Trophoblast cell (in vitro differentiated cells and primary cell): ENCODE data around the gene PKD1L1.

Experiments
- DNase-seq, 2 donors: peaks; one replicate each; pipeline ENCODE4 v3.0.0-alpha.2; 2016
- H2AFZ ChIP-seq: 2 replicates; pipeline ENCODE4 v1.6.1; 2013; ENCODE audit warnings: low read length, moderate library complexity, mild to moderate bottlenecking; ENCODE audit not compliant: insufficient read depth, poor library complexity
- H2AK5ac ChIP-seq: 2 replicates; pipeline ENCODE4 v1.6.1; 2013; ENCODE audit warnings: mild to moderate bottlenecking, low read length
- H2BK120ac ChIP-seq: 2 replicates; pipeline ENCODE4 v1.6.1; 2013; ENCODE audit warnings: low read length, mild to moderate bottlenecking, moderate library complexity; ENCODE audit not compliant: insufficient read depth, poor library complexity
- H2BK12ac ChIP-seq: 2 replicates; pipeline ENCODE4 v1.6.1; 2013; ENCODE audit warnings: mild to moderate bottlenecking, low read length, moderate library complexity
- H2BK5ac ChIP-seq: 2 replicates; pipeline ENCODE4 v1.6.1; 2013; ENCODE audit warnings: low read length, low read depth, moderate library complexity, mild to moderate bottlenecking; ENCODE audit not compliant: poor library complexity
- H3K14ac ChIP-seq: 2 replicates; pipeline ENCODE4 v1.6.1; 2013; ENCODE audit warnings: mild to moderate bottlenecking, low read length
- H3K18ac ChIP-seq: 2 replicates; pipeline ENCODE4 v1.6.1; 2013; ENCODE audit warnings: mild to moderate bottlenecking, low read length
- H3K23ac ChIP-seq: 2 replicates; pipeline ENCODE4 v1.6.1; 2013; ENCODE audit warnings: low read length
- H3K27ac ChIP-seq: 2 replicates; pipeline ENCODE4 v1.5.1; 2013; ENCODE audit warnings: low read depth, mild to moderate bottlenecking, inconsistent platforms, low read length, moderate library complexity
- H3K27me3 ChIP-seq: 2 replicates; pipeline ENCODE4 v1.6.1; 2013; ENCODE audit warnings: inconsistent platforms, mild to moderate bottlenecking, low read length, moderate library complexity; ENCODE audit not compliant: insufficient read depth
- H3K36me3 ChIP-seq, 2 experiments: 1 replicate in 1 of 2; 2 replicates in 1 of 2; pipeline ENCODE4 v1.6.1; 2013; ENCODE audit warnings: low read length in 2 of 2, mild to moderate bottlenecking in 2 of 2, moderate library complexity in 1 of 2; ENCODE audit not compliant: insufficient read depth in 2 of 2, control insufficient read depth in 1 of 2
- H3K4ac ChIP-seq: 2 replicates; pipeline ENCODE4 v1.6.1; 2013; ENCODE audit warnings: low read depth, mild to moderate bottlenecking, low read length, moderate library complexity
- H3K4me1 ChIP-seq, 2 experiments: 1 replicate in 1 of 2; 2 replicates in 1 of 2; pipeline ENCODE4 v1.6.1; 2013; ENCODE audit warnings: low read length in 2 of 2, mild to moderate bottlenecking in 2 of 2, moderate library complexity in 1 of 2; ENCODE audit not compliant: insufficient read depth in 2 of 2, control insufficient read depth in 1 of 2
- H3K4me2 ChIP-seq: 2 replicates; pipeline ENCODE4 v1.6.1; 2013; ENCODE audit warnings: inconsistent platforms, mild to moderate bottlenecking, low read length, moderate library complexity
- H3K4me3 ChIP-seq: 2 replicates; pipeline ENCODE4 v1.5.1; 2013; ENCODE audit warnings: mild to moderate bottlenecking, low read depth, low read length, inconsistent platforms
- H3K79me1 ChIP-seq: one replicate; pipeline ENCODE4 v1.6.1; 2013; ENCODE audit warnings: low read length
- H3K79me2 ChIP-seq: 2 replicates; pipeline ENCODE4 v1.6.1; 2013; ENCODE audit warnings: low read length, mild to moderate bottlenecking; ENCODE audit not compliant: control insufficient read depth, insufficient read depth, poor library complexity
- H3K9ac ChIP-seq: 2 replicates; pipeline ENCODE4 v1.6.1; 2013; ENCODE audit warnings: mild to moderate bottlenecking, low read length
- H3K9me3 ChIP-seq: 2 replicates; pipeline ENCODE4 v1.6.1; 2013; ENCODE audit warnings: low read depth, mild to moderate bottlenecking, control low read depth, inconsistent platforms, low read length; ENCODE audit not compliant: insufficient read depth
- H4K12ac ChIP-seq: 2 replicates; pipeline ENCODE4 v1.6.1; 2013; ENCODE audit warnings: low read depth, mild to moderate bottlenecking, low read length, moderate library complexity
- H4K8ac ChIP-seq: 2 replicates; pipeline ENCODE4 v1.6.1; 2013; ENCODE audit warnings: low read depth, mild to moderate bottlenecking, low read length, moderate library complexity
- H4K91ac ChIP-seq: one replicate; pipeline ENCODE4 v1.6.1; 2013; ENCODE audit warnings: low read depth, mild to moderate bottlenecking, low read length, moderate library complexity
- WGBS: extraction: QIAGEN DNeasy Blood & Tissue Kit; methylation state at CpG from one replicate; pipeline ENCODE4 v1.1.7; 2013; ENCODE audit warnings: missing lambda C conversion rate; ENCODE audit not compliant: insufficient read length, insufficient coverage; ENCODE audit errors: extremely low coverage; 5-methylcytosine and 5-hydroxymethylcytosine counted together

PKD1L1 gene

GRCh38 chr7:47936323-47936722, 11.9 kb downstream of the PKD1L1 start:
- Histone ChIP-seq H2BK12ac (no peak overlapping the region), H3K79me2 (no peaks in the 10 kb centered on the region)
- DNase-seq: peak in 1 of 2 donors; percentile 20

GRCh38 chr7:47935336-47935735, 12.9 kb downstream of the PKD1L1 start:
- no peaks in the 10 kb centered on the region for H3K79me1 ChIP-seq
- no peak overlapping the region for H4K91ac ChIP-seq
- H3K27me3 ChIP-seq: no peaks in the 10 kb centered on the region
- no peak overlapping the region for H2AK5ac ChIP-seq
- H2BK5ac ChIP-seq: no peak overlapping the region
- H4K8ac ChIP-seq: no peak overlapping the region
- no peak overlapping the region for H3K9ac ChIP-seq
- H3K27ac ChIP-seq: no peak overlapping the region
- WGBS: no CpG with 5 or more reads among the region's 10 CpGs
- H3K4ac ChIP-seq: no peak overlapping the region
- H2AFZ ChIP-seq: no peak overlapping the region
- H2BK120ac ChIP-seq: no peak overlapping the region
- no peaks in the 10 kb centered on the region for H3K79me2 ChIP-seq
- no peak overlapping the region for H3K23ac ChIP-seq
- H3K4me2 ChIP-seq: no peak overlapping the region
- H2BK12ac ChIP-seq: no peak overlapping the region
- H3K36me3 ChIP-seq: no peaks in the 10 kb centered on the region
- H3K18ac ChIP-seq: no peak overlapping the region
- no peak overlapping the region for H4K12ac ChIP-seq
- H3K4me1 ChIP-seq: peaks cover 0 to 2% of the 10 kb centered on the region in 2 experiments
- H3K14ac ChIP-seq: no peak overlapping the region
- peaks cover 2% of the 10 kb centered on the region for H3K9me3 ChIP-seq
- H3K4me3 ChIP-seq: no peak overlapping the region
- DNase-seq: no peak

More at GRCh38 chr7:47936323-47936722, 11.9 kb downstream of the PKD1L1 start:
- Histone ChIP-seq H3K4me3 (no peak overlapping the region), H3K9ac (no peak overlapping the region), H3K18ac (no peak overlapping the region), H3K14ac (no peak overlapping the region), H3K36me3 (no peaks in the 10 kb centered on the region), H3K4ac (no peak overlapping the region), H3K4me2 (no peak overlapping the region), H4K91ac (no peak overlapping the region), H3K4me1 (peaks cover 4 to 6% of the 10 kb centered on the region in 2 experiments), H3K27ac (no peak overlapping the region), H4K12ac (no peak overlapping the region), H2BK5ac (no peak overlapping the region), H3K79me1 (no peaks in the 10 kb centered on the region), H2AK5ac (no peak overlapping the region), H2BK120ac (no peak overlapping the region), H4K8ac (no peak overlapping the region), H3K27me3 (no peaks in the 10 kb centered on the region), H3K23ac (no peak overlapping the region), H3K9me3 (peaks cover 2% of the 10 kb centered on the region), H2AFZ (no peak overlapping the region)
- WGBS: no CpG with 5 or more reads among the region's 4 CpGs

- Histone ChIP-seq H4K91ac (no peak overlapping the region), H3K9me3 (peaks cover 2% of the 10 kb centered on the region), H4K8ac (no peak overlapping the region), H2BK120ac (no peak overlapping the region), H2BK12ac (no peak overlapping the region), H4K12ac (no peak overlapping the region), H3K4me1 (no peaks in the 10 kb centered on the region), H3K23ac (no peak overlapping the region), H3K36me3 (no peaks in the 10 kb centered on the region), H3K14ac (no peak overlapping the region), H3K79me1 (no peaks in the 10 kb centered on the region), H3K18ac (no peak overlapping the region), H3K4me3 (no peak overlapping the region), H2BK5ac (no peak overlapping the region), H3K4ac (no peak overlapping the region), H2AK5ac (no peak overlapping the region), H3K9ac (no peak overlapping the region), H3K79me2 (no peaks in the 10 kb centered on the region), H3K27me3 (no peaks in the 10 kb centered on the region), H3K4me2 (no peak overlapping the region), H3K27ac (no peak overlapping the region), H2AFZ (no peak overlapping the region)
- DNase-seq: no peak
- WGBS: no CpG with 5 or more reads among the region's 6 CpGs
These were observed 13.4 kb downstream of the PKD1L1 start for GRCh38 chr7:47934831-47935230.

GRCh38 chr7:47933215-47933614, 15.1 kb downstream of the PKD1L1 start:
- no peak overlapping the region for H3K18ac ChIP-seq
- no peak overlapping the region for H2AFZ ChIP-seq
- no peak overlapping the region for H3K4ac ChIP-seq
- DNase-seq: no peak
- H3K27me3 ChIP-seq: no peaks in the 10 kb centered on the region
- no peak overlapping the region for H2BK120ac ChIP-seq
- H2BK12ac ChIP-seq: no peak overlapping the region
- no peak overlapping the region for H4K12ac ChIP-seq
- no peak overlapping the region for H3K14ac ChIP-seq
- H4K8ac ChIP-seq: no peak overlapping the region
- no peak overlapping the region for H3K4me3 ChIP-seq
- no CpG with 5 or more reads among the region's 8 CpGs for WGBS
- no peak overlapping the region for H3K23ac ChIP-seq
- no peak overlapping the region for H2BK5ac ChIP-seq
- H3K9ac ChIP-seq: no peak overlapping the region
- no peaks in the 10 kb centered on the region for H3K4me1 ChIP-seq
- H2AK5ac ChIP-seq: no peak overlapping the region
- H3K9me3 ChIP-seq: peaks cover 3% of the 10 kb centered on the region
- no peak overlapping the region for H4K91ac ChIP-seq
- no peaks in the 10 kb centered on the region for H3K36me3 ChIP-seq
- no peaks in the 10 kb centered on the region for H3K79me2 ChIP-seq
- H3K79me1 ChIP-seq: no peaks in the 10 kb centered on the region
- no peak overlapping the region for H3K27ac ChIP-seq
- H3K4me2 ChIP-seq: no peak overlapping the region
